ENCODE results near the gene KTN1. TPM values are rescaled to one million over a fixed set of nuclear protein-coding genes. Genes with fewer than 3 reads are reported as not detected.

KTN1 gene, protein sequence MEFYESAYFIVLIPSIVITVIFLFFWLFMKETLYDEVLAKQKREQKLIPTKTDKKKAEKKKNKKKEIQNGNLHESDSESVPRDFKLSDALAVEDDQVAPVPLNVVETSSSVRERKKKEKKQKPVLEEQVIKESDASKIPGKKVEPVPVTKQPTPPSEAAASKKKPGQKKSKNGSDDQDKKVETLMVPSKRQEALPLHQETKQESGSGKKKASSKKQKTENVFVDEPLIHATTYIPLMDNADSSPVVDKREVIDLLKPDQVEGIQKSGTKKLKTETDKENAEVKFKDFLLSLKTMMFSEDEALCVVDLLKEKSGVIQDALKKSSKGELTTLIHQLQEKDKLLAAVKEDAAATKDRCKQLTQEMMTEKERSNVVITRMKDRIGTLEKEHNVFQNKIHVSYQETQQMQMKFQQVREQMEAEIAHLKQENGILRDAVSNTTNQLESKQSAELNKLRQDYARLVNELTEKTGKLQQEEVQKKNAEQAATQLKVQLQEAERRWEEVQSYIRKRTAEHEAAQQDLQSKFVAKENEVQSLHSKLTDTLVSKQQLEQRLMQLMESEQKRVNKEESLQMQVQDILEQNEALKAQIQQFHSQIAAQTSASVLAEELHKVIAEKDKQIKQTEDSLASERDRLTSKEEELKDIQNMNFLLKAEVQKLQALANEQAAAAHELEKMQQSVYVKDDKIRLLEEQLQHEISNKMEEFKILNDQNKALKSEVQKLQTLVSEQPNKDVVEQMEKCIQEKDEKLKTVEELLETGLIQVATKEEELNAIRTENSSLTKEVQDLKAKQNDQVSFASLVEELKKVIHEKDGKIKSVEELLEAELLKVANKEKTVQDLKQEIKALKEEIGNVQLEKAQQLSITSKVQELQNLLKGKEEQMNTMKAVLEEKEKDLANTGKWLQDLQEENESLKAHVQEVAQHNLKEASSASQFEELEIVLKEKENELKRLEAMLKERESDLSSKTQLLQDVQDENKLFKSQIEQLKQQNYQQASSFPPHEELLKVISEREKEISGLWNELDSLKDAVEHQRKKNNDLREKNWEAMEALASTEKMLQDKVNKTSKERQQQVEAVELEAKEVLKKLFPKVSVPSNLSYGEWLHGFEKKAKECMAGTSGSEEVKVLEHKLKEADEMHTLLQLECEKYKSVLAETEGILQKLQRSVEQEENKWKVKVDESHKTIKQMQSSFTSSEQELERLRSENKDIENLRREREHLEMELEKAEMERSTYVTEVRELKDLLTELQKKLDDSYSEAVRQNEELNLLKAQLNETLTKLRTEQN (N-terminal part only)
- 100 to 1,000 TPM in 2 of 4 donors, 10 to 100 TPM in 2; 57.8 to 123 (median 106) TPM for total RNA-seq

DNA sequence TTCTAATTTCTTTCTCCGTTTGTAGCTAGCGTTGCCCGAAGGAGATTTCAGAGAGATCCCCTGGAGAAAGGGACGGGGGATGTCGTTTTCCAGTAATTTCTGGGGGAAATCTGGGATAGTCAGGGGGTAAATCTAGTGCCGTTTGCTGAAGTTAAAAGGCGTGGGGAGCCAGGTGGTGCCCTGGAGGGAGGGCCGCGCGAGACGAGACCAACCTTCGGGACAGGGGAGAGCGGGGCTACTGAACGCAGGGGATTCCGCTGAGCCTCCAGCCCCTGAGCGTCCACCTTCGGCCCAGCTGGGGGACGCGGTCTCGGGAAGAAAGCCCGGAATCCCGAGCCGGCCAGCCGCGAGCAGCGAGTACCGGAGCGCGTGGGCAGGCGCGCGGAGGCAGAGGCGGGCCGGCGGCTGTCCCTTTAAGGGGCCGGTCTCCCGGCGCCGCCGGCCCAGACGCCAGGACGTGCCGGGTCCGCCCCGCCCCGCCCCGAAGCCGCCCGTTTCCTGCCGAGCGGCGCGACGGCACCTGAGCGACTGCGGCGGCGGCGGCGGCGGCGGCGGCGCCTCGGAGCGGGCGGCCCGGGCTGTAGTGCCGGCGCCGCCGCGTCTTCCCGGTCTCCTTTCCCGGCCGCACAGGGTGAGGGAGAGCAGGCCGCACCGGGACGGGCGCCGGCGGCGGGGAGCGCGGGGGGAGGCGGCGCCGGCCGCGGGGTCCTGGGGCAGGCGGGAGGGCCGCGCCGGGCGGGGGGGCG, at the start of gene KTN1:
KTN1 (plus strand) TSS at position 484 of the 746 bp plus-strand sequence. CDS start 31,842 bp downstream, outside the sequence.
- no peaks in the 10 kb centered on the region for H3K9me3 ChIP-seq
- H3K36me3 ChIP-seq: no peaks in the 10 kb centered on the region
- H3K27ac ChIP-seq: peak within 1 kb of the TSS; percentile 90 to 98 (median 96)
- DNase-seq: no peak
- peak in 2 of 4 donors; percentile 31 to 56 for TF ChIP-seq POLR2A (IDR thresholded peaks at IDR 0.05)
- TF ChIP-seq, protein P1, sequence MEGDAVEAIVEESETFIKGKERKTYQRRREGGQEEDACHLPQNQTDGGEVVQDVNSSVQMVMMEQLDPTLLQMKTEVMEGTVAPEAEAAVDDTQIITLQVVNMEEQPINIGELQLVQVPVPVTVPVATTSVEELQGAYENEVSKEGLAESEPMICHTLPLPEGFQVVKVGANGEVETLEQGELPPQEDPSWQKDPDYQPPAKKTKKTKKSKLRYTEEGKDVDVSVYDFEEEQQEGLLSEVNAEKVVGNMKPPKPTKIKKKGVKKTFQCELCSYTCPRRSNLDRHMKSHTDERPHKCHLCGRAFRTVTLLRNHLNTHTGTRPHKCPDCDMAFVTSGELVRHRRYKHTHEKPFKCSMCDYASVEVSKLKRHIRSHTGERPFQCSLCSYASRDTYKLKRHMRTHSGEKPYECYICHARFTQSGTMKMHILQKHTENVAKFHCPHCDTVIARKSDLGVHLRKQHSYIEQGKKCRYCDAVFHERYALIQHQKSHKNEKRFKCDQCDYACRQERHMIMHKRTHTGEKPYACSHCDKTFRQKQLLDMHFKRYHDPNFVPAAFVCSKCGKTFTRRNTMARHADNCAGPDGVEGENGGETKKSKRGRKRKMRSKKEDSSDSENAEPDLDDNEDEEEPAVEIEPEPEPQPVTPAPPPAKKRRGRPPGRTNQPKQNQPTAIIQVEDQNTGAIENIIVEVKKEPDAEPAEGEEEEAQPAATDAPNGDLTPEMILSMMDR (IDR thresholded peaks at IDR 0.05): no peak
- no peaks in the 10 kb centered on the region for H3K27me3 ChIP-seq
- intact Hi-C loops (cut with DNase I): no loop called here
- WGBS, 2 donors: 0% methylated on average over 13 to 25 of the region's 96 CpGs
- H3K4me1 ChIP-seq: peaks cover 17 to 67% (median 20%) of the 10 kb centered on the region in 3 donors
- peak within 1 kb of the TSS; percentile 66 to 96 (median 96) for H3K4me3 ChIP-seq

DNA sequence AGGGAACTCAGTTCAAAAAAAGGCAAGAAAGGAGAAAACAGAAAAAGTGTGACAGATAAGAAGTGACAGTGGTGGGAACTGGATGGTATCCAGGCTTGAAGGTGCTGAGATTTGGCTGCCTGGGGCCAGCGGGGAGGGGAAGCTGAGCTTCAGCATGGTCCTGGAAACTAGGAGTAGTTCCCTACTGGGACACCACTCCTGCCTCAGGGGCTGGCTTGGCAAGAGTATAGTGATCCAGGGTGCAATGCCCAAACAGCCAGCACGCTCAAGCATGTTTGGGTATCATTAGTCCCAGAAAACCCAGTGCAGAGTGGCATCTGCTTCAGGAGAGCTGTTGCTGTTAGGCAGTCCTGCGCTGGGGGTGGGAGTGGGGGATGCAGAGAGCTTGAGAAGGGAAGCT, 49.5 kb upstream of the KTN1 start:
- Histone ChIP-seq H3K4me1 (peaks cover 0 to 39% (median 13%) of the 10 kb centered on the region in 3 donors), H3K27ac (no peak overlapping the region), H3K4me3 (no peak overlapping the region), H3K27me3 (no peaks in the 10 kb centered on the region), H3K9me3 (no peaks in the 10 kb centered on the region), H3K36me3 (no peaks in the 10 kb centered on the region)
- intact Hi-C loops (cut with DNase I): no loop called here
- WGBS, 2 donors: 23 to 49% methylated on average over 3 of the region's 3 CpGs
- no peak for TF ChIP-seq POLR2A (IDR thresholded peaks at IDR 0.05)
- TF ChIP-seq, protein P1 (IDR thresholded peaks at IDR 0.05): no peak
- no peak for DNase-seq

DNA sequence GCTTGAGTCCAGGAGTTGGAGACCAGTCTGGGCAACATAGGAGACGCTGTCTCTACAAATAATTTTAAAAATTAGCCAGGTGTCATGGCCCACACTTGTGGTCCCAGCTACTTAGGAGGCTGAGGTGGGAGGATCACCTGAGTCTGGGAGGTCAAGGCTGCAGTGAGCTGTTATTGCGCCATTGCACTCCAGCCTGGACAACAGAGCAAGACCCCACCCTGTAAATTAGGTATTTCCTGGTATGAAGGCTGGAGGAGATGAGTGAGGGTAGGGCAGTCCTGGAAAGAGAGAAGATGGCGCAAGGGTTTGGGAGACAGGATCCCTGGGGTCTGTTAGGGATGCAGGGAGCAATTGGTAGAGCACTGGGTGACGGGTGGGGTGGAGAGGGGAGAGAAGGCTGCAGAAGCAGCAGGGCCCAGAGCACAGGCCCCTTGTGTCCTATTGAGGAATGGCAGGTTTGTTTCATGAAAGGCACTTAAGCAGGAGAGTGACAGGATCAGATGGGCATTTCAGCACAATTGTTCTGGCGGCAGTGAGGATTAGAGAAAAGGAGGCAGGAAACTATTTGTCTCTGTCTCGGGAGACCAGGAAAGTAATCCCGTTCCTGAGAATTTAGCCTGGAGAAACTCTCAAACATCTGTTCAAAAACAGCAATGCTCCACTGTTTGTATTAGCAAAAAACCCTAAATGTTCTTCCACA, 47.2 kb upstream of the KTN1 start:
- H3K27ac ChIP-seq: peak overlapping the region in 2 of 4 donors; percentile 31 to 66
- no peak for TF ChIP-seq POLR2A (IDR thresholded peaks at IDR 0.05)
- TF ChIP-seq, protein P1 (IDR thresholded peaks at IDR 0.05): peak in 2 of 6 experiments; percentile 18 to 42
- WGBS, 2 donors: 69 to 71% methylated on average over 7 of the region's 7 CpGs

DNA sequence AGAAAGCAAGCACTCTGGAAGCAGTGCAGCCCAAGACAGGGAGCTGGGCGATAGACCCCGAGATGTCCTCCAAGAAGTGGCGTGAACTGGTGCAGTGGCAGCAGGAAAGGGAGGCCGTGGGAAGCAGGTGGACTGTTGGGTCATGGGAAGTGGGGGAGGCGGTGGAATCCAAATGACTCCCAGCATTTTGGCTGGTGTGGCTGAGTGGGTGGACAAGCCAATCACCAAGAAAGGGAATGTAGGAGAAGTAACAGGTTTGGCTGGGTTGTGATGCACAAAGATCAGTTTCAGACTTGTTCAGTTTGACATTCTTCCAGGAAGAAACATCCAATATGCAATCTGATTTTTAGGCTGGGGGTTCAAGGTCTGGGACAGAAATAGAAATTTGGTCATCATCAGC, 46.0 kb upstream of the KTN1 start:
- peaks cover 0 to 49% (median 13%) of the 10 kb centered on the region in 3 donors for H3K4me1 ChIP-seq
- no peak overlapping the region for H3K4me3 ChIP-seq
- no peaks in the 10 kb centered on the region for H3K36me3 ChIP-seq
- intact Hi-C loops (cut with DNase I): no loop called here
- no peaks in the 10 kb centered on the region for H3K27me3 ChIP-seq
- TF ChIP-seq, protein P1 (IDR thresholded peaks at IDR 0.05): no peak
- TF ChIP-seq POLR2A (IDR thresholded peaks at IDR 0.05): no peak
- no peaks in the 10 kb centered on the region for H3K9me3 ChIP-seq
- H3K27ac ChIP-seq: peak overlapping the region in 3 of 4 donors; percentile 31 to 66 (median 44)
- whole genome bisulfite sequencing, 2 donors: 36 to 39% methylated on average over 5 of the region's 5 CpGs
- DNase-seq: no peak

More for the DNA sequence above, 47.2 kb upstream of the KTN1 start:
- H3K36me3 ChIP-seq: no peaks in the 10 kb centered on the region
- intact Hi-C loops (cut with DNase I): no loop called here
- peaks cover 0 to 49% (median 13%) of the 10 kb centered on the region in 3 donors for H3K4me1 ChIP-seq
- no peak overlapping the region for H3K4me3 ChIP-seq
- no peaks in the 10 kb centered on the region for H3K9me3 ChIP-seq
- no peak for DNase-seq
- H3K27me3 ChIP-seq: no peaks in the 10 kb centered on the region
